Measurements from ENCODE around the gene DCST2. TPM values are rescaled to one million over a fixed set of nuclear protein-coding genes. Genes with fewer than 3 reads are reported as not detected.

Gene DCST2
- total RNA-seq, 1 donor from 2014 or later, result 0.80 TPM

DNA sequence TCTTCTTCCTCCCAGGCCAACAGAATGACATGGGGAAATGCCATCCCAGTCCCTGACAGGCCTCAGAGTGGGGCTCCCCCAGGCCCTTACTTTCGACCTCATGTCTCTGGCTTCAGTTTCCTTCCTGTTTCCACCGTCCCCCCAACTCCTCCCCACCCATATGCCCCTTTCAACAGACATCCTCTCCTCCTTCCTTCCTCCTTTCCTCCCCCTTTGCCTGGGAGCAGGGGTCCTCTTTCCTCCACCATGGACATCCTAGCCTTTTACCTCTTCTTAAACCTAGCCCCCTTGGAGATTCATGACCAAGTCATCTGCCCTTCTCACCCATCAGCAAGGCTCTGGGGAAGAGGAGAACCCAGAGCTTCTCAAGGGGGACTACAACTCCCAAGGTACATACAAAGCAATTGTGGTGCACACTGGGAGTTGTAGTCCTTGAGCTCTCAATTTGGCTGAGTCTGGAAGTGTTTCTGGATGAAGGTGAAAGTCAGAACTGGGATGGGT, 26.9 kb downstream of the DCST2 start:
- Mint-ChIP-seq H3K27ac (peak overlapping the region; percentile 96), H3K4me1 (ENCODE audit: low read depth) (peaks cover 33% of the 10 kb centered on the region), H3K27me3 (ENCODE audit: low read depth) (no peaks in the 10 kb centered on the region), H3K36me3 (ENCODE audit: low read depth) (peaks cover 47% of the 10 kb centered on the region), H3K9me3 (no peaks in the 10 kb centered on the region), H3K4me3 (ENCODE audit: low read depth) (peak overlapping the region; percentile 76)
- intact Hi-C loops (cut with micrococcal nuclease), result loop anchor here (10.0 kb wide), 1 partner anchor 52 kb away; the partner anchor contains the start of gene PBXIP1
- no peak for DNase-seq (ENCODE audit: low spot score)

DNA sequence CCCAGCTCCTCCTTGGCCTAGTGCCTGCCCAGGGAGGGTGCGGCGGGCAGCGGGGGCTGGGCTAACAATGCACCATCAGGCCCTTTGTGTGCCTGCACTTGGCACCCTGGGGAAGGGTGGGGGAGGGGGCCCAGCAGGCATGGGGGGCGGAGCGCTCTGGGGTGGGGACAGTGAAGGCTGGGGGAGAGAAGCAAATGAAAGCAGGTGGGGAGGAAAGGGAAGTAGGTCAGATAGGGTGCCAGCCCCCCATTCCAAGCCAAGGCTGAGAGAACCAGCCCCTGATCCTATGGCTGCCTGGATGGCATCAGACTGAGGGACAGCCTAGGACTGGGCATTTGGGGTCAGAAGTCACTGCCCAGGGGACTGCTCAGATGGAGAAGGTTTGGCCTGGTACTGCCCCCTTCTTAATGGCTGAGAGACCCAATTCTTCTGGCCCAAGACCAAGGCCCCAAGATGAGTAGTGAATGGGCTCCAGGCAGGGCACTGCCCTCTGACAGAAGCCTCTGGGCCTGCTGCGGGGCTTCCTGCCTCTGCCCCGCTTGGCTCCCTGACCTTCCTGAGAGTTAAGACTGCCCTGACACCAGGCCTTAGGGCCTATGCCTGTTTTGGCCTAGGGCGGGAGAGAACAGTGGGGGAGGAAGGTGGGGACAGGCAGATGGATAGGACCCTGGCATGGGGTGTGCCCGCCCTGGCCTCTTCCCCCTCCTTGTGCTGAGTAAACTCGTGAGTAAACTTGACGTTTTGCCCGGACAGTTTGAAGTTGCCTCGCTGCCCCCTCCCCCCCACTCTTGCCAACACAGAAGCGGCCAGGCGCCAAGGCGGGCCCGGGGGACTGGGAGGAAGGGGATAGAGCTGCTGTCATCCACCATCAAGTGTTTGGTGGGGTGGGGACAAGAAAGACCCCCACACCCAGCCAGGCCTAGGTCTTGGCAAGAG, 28.2 kb downstream of the DCST2 start:
- Mint-ChIP-seq H3K4me3 (ENCODE audit: low read depth) (peak overlapping the region; percentile 94), H3K27ac (peak overlapping the region; percentile 96), H3K36me3 (ENCODE audit: low read depth) (peaks cover 39% of the 10 kb centered on the region), H3K27me3 (ENCODE audit: low read depth) (no peaks in the 10 kb centered on the region), H3K9me3 (no peaks in the 10 kb centered on the region), H3K4me1 (ENCODE audit: low read depth) (peaks cover 30% of the 10 kb centered on the region)
- intact Hi-C loops (cut with micrococcal nuclease), result loop anchor here (10.0 kb wide), 1 partner anchor 51 kb away; the partner anchor contains the start of gene PBXIP1
- DNase-seq (ENCODE audit: low spot score), result no peak

DNA sequence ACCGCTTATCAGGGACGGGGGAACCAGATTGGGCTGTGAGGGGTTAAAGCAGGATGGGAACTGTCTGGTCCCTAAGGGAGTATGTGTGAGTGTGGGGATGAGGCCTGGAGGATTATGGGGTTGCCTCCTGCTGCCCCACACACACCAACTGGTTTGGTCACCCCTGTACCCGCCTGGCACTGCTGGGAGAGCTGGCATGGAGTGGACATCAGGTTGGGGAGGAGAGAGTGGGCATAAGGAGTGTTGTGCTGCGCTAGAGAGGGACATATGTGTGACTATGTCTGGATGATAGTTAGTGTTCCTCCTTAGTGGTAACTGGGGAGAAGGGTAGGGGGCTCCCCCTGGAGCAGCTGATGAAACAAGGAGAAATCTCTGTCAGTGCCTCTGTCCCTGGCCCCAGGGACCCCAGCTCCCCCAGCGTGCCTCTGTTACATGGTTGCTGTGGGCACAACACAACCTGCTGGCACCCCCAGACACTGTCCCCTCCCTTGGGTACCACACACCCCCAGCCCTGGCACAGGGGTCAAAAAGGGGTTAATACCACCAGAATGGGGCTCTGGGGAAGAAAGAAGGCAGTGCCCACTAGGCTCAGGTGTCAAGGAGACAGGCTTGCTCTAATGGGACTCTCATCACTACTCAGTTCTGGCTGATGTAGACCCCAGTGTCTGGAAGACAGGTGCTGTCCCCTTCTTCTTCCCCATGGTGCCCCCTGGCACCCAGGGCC, 29.1 kb downstream of the DCST2 start:
- intact Hi-C loops (cut with micrococcal nuclease), result loop anchor here (5.0 to 10.0 kb wide), 4 partner anchors 50 to 447 kb away; partner anchors contain the start of genes PBXIP1 and UBE2Q1
- peaks cover 30% of the 10 kb centered on the region for H3K36me3 Mint-ChIP-seq (ENCODE audit: low read depth)
- no peaks in the 10 kb centered on the region for H3K9me3 Mint-ChIP-seq
- peaks cover 35% of the 10 kb centered on the region for H3K4me1 Mint-ChIP-seq (ENCODE audit: low read depth)
- H3K27me3 Mint-ChIP-seq (ENCODE audit: low read depth), result no peaks in the 10 kb centered on the region
- DNase-seq (ENCODE audit: low spot score), result no peak
- H3K27ac Mint-ChIP-seq, result peak overlapping the region; percentile 84
- H3K4me3 Mint-ChIP-seq (ENCODE audit: low read depth), result peak overlapping the region; percentile 94

DNA sequence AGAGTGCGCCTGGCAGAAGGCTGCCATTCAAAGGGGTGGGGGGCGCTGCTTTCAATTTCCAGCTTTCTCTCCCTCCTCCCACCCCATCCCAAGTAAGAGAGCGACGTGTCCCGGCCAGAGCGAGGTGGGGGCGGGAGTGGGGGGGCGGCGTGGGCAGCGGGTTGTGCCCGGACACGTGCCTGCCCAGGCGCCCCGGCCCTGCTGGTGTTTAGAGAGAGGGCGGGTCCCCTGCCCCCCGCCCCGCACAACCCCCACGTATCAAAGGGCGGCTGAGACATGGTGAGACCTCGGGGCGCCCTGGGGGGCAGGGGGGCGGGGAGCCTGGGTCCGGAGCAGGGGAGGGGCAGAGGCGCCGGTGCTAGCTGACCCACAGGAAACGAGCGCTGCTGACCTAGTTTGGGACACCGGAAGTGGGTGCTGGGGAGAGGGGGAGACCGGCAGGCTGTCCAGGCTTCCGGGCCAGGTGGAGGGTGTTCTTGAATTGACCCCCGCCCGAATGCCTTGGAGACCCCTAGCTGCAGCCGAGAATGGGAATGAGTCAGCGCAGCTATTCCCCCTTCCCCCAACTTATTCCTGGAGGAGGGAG, 29.7 kb downstream of the DCST2 start:
- Mint-ChIP-seq H3K4me1 (ENCODE audit: low read depth) (peaks cover 38% of the 10 kb centered on the region), H3K9me3 (no peaks in the 10 kb centered on the region)

DNA sequence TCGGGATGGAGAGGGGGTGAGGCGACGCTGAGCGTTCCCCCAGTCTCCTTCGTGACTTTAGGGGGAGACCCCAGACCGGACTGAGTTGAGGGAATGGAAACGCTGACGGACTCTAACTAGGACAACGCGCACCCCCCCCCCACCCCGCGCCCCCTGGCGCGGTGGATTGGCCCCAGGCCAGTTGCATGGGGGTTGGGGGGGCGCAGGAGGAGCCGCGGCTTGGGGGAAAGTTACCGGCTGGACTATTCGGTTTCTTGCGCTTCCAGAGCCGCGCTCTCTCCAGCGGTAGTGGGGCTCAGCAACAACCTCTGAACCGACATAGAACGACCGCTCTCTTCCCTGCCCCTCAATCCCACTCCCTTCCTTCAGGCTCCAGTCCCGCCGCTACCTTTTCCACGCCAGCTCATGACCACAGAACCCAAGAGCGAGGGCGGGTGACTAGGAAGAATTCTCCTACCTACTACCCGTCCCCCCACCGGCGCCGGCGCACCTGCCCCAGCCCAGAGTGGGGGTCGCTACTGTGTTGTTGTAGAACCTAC, 30.3 kb downstream of the DCST2 start:
- H3K4me1 Mint-ChIP-seq (ENCODE audit: low read depth), result peaks cover 38% of the 10 kb centered on the region
- H3K4me3 Mint-ChIP-seq (ENCODE audit: low read depth), result peak overlapping the region; percentile 94
- peaks cover 19% of the 10 kb centered on the region for H3K36me3 Mint-ChIP-seq (ENCODE audit: low read depth)
- H3K9me3 Mint-ChIP-seq, result no peaks in the 10 kb centered on the region
- no peak for DNase-seq (ENCODE audit: low spot score)
- H3K27me3 Mint-ChIP-seq (ENCODE audit: low read depth), result no peaks in the 10 kb centered on the region
- intact Hi-C loops (cut with micrococcal nuclease), result loop anchor here (5.0 to 10.0 kb wide), 4 partner anchors 48 to 446 kb away; partner anchors contain the start of genes PBXIP1 and UBE2Q1
- peak overlapping the region; percentile 89 for H3K27ac Mint-ChIP-seq

More for the DNA sequence above, 29.7 kb downstream of the DCST2 start:
- intact Hi-C loops (cut with micrococcal nuclease), result loop anchor here (5.0 to 10.0 kb wide), 4 partner anchors 49 to 447 kb away; partner anchors contain the start of genes PBXIP1 and UBE2Q1
- Mint-ChIP-seq H3K27ac (peak overlapping the region; percentile 89), H3K36me3 (ENCODE audit: low read depth) (peaks cover 24% of the 10 kb centered on the region), H3K27me3 (ENCODE audit: low read depth) (no peaks in the 10 kb centered on the region), H3K4me3 (ENCODE audit: low read depth) (peak overlapping the region; percentile 94)
- DNase-seq (ENCODE audit: low spot score), result no peak

DNA sequence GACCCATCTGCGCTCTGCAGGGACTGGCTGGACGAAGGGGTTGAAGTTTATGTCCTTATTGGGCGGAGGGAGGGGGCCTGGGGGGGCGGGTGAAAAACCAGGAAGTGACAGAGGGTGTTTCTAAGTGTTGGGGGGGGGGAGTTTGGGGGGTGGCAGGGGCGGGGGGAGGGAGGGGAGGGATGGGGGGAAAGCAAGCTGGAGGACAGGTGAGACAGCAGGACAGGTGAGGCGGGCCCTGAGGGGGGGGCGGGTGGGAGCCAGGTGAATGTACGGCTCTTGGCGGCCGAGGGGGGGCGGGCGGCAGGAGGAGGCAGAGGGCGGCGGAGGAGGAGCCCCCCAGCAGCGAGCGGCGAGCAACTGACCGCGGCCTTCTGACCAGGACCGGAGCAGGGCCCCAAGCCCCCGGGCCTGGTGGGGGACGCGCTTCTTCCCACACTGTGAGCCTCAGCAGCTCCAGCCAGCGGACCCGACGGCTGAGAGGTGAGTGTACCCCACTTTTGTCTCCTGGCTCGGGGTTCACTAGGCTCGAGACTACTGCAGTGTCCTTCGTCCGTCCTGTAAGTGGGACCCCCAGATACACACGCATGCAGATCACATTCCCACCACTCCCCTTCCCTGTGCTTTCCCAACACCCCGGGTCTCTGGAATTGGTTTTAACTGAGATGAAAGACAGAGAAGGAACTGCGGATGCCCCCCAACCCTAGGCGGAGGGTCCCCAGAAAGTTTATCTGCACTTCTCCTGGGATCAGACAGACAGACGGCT, 30.9 kb downstream of the DCST2 start, which contains the start of gene ZBTB7B:
TSS of gene ZBTB7B (plus strand) at position 339 of the 763 bp plus-strand sequence. CDS start 11,859 bp downstream, outside the sequence.
- intact Hi-C loops (cut with micrococcal nuclease), result loop anchor here (5.0 to 10.0 kb wide), 4 partner anchors 48 to 445 kb away; partner anchors contain the start of genes PBXIP1 and UBE2Q1
- Mint-ChIP-seq H3K4me3 (ENCODE audit: low read depth) (peak within 1 kb of the TSS; percentile 97), H3K9me3 (no peaks in the 10 kb centered on the region), H3K27ac (peak within 1 kb of the TSS; percentile 97), H3K36me3 (ENCODE audit: low read depth) (peaks cover 19% of the 10 kb centered on the region), H3K27me3 (ENCODE audit: low read depth) (no peaks in the 10 kb centered on the region), H3K4me1 (ENCODE audit: low read depth) (peaks cover 43% of the 10 kb centered on the region)
- no peak for DNase-seq (ENCODE audit: low spot score)

DNA sequence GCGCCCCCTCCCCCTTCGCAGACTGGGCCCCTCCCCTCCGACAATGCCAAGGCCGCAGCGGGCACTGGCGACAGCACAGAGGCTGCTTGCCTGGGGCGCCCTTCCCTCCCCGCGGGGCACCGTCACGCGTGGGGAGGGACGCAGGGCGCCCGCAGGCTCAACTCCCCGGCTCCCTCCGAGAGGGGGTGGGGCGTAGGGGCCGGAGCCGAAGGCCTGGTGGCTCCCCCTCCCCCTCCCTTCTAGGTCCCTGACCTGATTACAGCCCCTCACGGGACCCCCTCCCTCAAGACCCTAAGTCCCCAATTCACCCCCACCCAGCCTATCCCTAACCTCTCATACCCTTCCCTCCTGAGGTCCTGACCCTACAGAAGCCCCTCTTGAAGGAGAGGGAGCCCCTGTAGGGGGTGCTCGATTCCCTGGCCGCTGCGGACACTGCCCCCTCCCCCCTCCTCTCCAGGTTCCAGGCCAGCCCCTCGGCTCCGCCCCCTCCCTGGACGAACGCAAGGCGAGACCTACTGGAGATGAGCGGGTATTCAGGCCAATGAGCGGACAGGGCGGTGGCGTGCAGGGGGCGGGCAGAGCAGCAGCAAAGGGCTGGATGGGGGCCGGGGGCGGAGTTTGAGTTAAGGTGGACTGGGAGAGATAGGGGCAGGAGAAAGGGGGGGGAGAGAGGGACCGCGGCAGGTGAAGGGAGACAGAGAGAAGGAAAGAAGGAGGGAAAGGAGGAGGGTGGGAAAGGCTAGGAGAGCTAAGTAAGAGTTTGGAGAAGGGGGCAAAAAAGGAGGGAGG, 31.7 kb downstream of the DCST2 start:
- intact Hi-C loops (cut with micrococcal nuclease), result loop anchor here (1.0 to 10.0 kb wide), 5 partner anchors 7 to 445 kb away; partner anchors contain the start of genes PBXIP1 and UBE2Q1
- peaks cover 19% of the 10 kb centered on the region for H3K36me3 Mint-ChIP-seq (ENCODE audit: low read depth)
- no peaks in the 10 kb centered on the region for H3K9me3 Mint-ChIP-seq
- no peaks in the 10 kb centered on the region for H3K27me3 Mint-ChIP-seq (ENCODE audit: low read depth)
- peaks cover 47% of the 10 kb centered on the region for H3K4me1 Mint-ChIP-seq (ENCODE audit: low read depth)
- peak; percentile 98 for DNase-seq (ENCODE audit: low spot score)
- H3K4me3 Mint-ChIP-seq (ENCODE audit: low read depth), result peak overlapping the region; percentile 97
- peak overlapping the region; percentile 97 for H3K27ac Mint-ChIP-seq

DNA sequence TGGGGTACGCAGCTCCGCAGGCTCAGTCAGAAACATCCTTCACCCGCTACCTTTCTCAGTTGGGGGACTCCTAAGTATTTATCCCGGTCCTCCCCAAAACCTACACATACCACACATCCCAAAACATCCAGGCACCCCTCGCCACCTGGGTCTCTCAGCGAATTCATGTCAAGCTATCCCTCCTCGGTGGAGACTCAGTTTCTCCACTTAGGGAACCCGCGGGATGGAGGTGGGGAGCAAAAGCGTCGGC, 32.2 kb downstream of the DCST2 start:
- Mint-ChIP-seq H3K9me3 (no peaks in the 10 kb centered on the region), H3K27ac (peak overlapping the region; percentile 83), H3K4me3 (ENCODE audit: low read depth) (peak overlapping the region; percentile 97), H3K27me3 (ENCODE audit: low read depth) (no peaks in the 10 kb centered on the region), H3K36me3 (ENCODE audit: low read depth) (peaks cover 18% of the 10 kb centered on the region), H3K4me1 (ENCODE audit: low read depth) (peaks cover 41% of the 10 kb centered on the region)
- no peak for DNase-seq (ENCODE audit: low spot score)
- intact Hi-C loops (cut with micrococcal nuclease), result loop anchor here (1.0 to 10.0 kb wide), 5 partner anchors 8 to 444 kb away; partner anchors contain the start of genes PBXIP1 and UBE2Q1

DNA sequence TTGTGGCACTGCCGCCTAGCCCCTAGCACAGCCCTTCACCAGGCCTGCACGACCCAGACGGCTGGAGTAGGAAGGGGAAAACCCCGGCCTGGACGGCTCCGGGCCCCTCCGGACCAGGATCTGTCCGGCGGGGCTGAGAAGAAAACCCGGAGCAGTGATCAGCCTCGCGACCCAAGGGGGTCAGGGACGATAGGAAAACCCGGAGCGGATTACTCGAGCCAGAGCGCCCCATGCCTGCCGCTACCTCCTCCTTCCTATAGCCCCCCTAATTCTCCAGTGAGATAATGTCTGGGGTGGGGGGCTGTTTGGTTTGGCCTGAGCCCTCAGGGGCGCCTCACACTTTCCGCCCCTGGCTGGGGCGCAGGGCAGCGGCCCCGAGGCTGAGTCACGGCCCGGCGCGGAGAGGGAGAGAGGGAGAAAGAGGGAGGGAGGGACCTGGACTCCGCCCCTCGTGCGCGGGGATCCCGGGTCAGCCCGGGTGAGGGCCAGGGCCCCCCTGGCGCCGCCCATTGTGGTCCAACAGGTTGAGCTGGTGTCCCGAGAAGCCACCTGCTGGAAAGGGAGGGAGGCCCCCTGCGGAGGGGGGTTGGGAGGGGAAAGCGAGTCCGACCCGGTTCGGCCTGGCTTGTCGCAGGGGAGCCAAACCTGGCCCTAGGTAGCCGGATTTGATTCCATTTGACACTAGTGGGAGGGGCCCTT, 32.7 kb downstream of the DCST2 start:
- no peaks in the 10 kb centered on the region for H3K9me3 Mint-ChIP-seq
- DNase-seq (ENCODE audit: low spot score), result peak; percentile 82
- peaks cover 40% of the 10 kb centered on the region for H3K4me1 Mint-ChIP-seq (ENCODE audit: low read depth)
- intact Hi-C loops (cut with micrococcal nuclease), result loop anchor here (1.0 to 10.0 kb wide), 6 partner anchors 8 to 444 kb away; partner anchors contain the start of genes PBXIP1 and UBE2Q1
- H3K27ac Mint-ChIP-seq, result peak overlapping the region; percentile 83
- peaks cover 14% of the 10 kb centered on the region for H3K36me3 Mint-ChIP-seq (ENCODE audit: low read depth)
- H3K4me3 Mint-ChIP-seq (ENCODE audit: low read depth), result peak overlapping the region; percentile 97
- no peaks in the 10 kb centered on the region for H3K27me3 Mint-ChIP-seq (ENCODE audit: low read depth)

DNA sequence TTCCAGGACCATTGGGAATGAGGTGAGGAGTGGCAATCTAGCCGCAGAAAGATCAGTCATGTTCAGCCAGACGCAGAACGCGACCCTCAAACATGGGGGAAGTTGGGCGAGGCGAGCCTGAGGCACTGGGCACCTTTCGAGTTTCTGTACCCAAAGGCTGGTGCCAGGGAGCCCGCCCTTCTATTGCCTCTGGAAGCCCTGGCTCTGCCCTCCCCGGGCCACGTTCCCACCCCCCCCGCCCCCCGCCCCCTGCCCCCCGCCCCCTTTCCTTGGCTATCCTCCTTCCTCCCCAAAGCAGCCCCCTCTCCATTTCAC, 33.2 kb downstream of the DCST2 start:
- Mint-ChIP-seq H3K27ac (peak overlapping the region; percentile 93), H3K9me3 (no peaks in the 10 kb centered on the region), H3K27me3 (ENCODE audit: low read depth) (no peaks in the 10 kb centered on the region), H3K4me1 (ENCODE audit: low read depth) (peaks cover 38% of the 10 kb centered on the region), H3K4me3 (ENCODE audit: low read depth) (peak overlapping the region; percentile 97), H3K36me3 (ENCODE audit: low read depth) (peaks cover 14% of the 10 kb centered on the region)
- DNase-seq (ENCODE audit: low spot score), result no peak
- intact Hi-C loops (cut with micrococcal nuclease), result loop anchor here (1.0 to 10.0 kb wide), 5 partner anchors 17 to 443 kb away; partner anchors contain the start of genes PBXIP1 and UBE2Q1
